Nephron progenitor cell (in vitro differentiated cells): ENCODE measurements around the gene VEZT.
"Not testable (repeated sequence)": the region's sequence is repeated elsewhere in the genome, so short reads cannot be mapped to it uniquely, and the experiment has no call there.

ENCODE experiments used
- DNase-seq: peaks from one replicate; pipeline ENCODE4 v3.0.0; 2021
- H3K27ac Mint-ChIP-seq: 2 replicates; pipeline ENCODE4 v1.8.0; 2021; ENCODE audit warnings: mild to moderate bottlenecking, moderate library complexity, mixed read lengths
- H3K27me3 Mint-ChIP-seq: 2 replicates; pipeline ENCODE4 v1.8.0; 2021; ENCODE audit warnings: mild to moderate bottlenecking, low read depth, mixed read lengths; ENCODE audit not compliant: poor library complexity
- H3K36me3 Mint-ChIP-seq: 2 replicates; pipeline ENCODE4 v1.8.0; 2021; ENCODE audit warnings: low read depth, mixed read lengths
- H3K4me1 Mint-ChIP-seq: 2 replicates; pipeline ENCODE4 v1.8.0; 2021; ENCODE audit warnings: mixed read lengths
- H3K4me3 Mint-ChIP-seq: 2 replicates; pipeline ENCODE4 v1.8.0; 2021; ENCODE audit warnings: mild to moderate bottlenecking, moderate library complexity, mixed read lengths
- H3K9me3 Mint-ChIP-seq: 2 replicates; pipeline ENCODE4 v1.8.0; 2021; ENCODE audit warnings: mild to moderate bottlenecking, moderate library complexity, mixed read lengths
- CTCF ChIP-seq: fragments of 200-600 bp; sonication (generic); IDR thresholded peaks from 2 replicates; pipeline ENCODE4 v1.5.0; 2021; ENCODE audit warnings: antibody characterized with exemption

VEZT gene

GRCh38 chr12:95195122-95195521 lies 22.5 kb upstream of the VEZT start:
- no peak for DNase-seq
- no peak for TF ChIP-seq CTCF
- H3K9me3 Mint-ChIP-seq = no peaks in the 10 kb centered on the region
- H3K4me3 Mint-ChIP-seq = no peak overlapping the region
- no peak overlapping the region for H3K27ac Mint-ChIP-seq
- peaks cover 18% of the 10 kb centered on the region for H3K36me3 Mint-ChIP-seq
- H3K4me1 Mint-ChIP-seq = peaks cover 10% of the 10 kb centered on the region
- H3K27me3 Mint-ChIP-seq = no peaks in the 10 kb centered on the region

GRCh38 chr12:95196875-95197569 lies 20.6 kb upstream of the VEZT start:
- not testable (repeated sequence) for DNase-seq, H3K9me3 Mint-ChIP-seq, H3K27ac Mint-ChIP-seq, H3K27me3 Mint-ChIP-seq, H3K4me3 Mint-ChIP-seq
- Mint-ChIP-seq H3K36me3 (peaks cover 18% of the 10 kb centered on the region), H3K4me1 (peaks cover 29% of the 10 kb centered on the region)

- Mint-ChIP-seq H3K27ac (no peak overlapping the region), H3K4me1 (peaks cover 30% of the 10 kb centered on the region), H3K36me3 (peaks cover 18% of the 10 kb centered on the region), H3K4me3 (no peak overlapping the region), H3K27me3 (no peaks in the 10 kb centered on the region), H3K9me3 (no peaks in the 10 kb centered on the region)
- TF ChIP-seq CTCF = no peak
- DNase-seq = no peak
These were observed 20.0 kb upstream of the VEZT start for GRCh38 chr12:95197636-95198035.

- no peak overlapping the region for H3K4me3 Mint-ChIP-seq
- peaks cover 39% of the 10 kb centered on the region for H3K4me1 Mint-ChIP-seq
- peaks cover 18% of the 10 kb centered on the region for H3K36me3 Mint-ChIP-seq
- no peak for TF ChIP-seq CTCF
- H3K9me3 Mint-ChIP-seq = no peaks in the 10 kb centered on the region
- H3K27ac Mint-ChIP-seq = no peak overlapping the region
- no peak for DNase-seq
- no peaks in the 10 kb centered on the region for H3K27me3 Mint-ChIP-seq
These were observed 18.7 kb upstream of the VEZT start for GRCh38 chr12:95198914-95199313.

GRCh38 chr12:95200128-95200894 lies 17.3 kb upstream of the VEZT start:
- DNase-seq = no peak
- Mint-ChIP-seq H3K36me3 (peaks cover 20% of the 10 kb centered on the region), H3K9me3 (no peaks in the 10 kb centered on the region), H3K27ac (peak overlapping the region; percentile 55), H3K27me3 (no peaks in the 10 kb centered on the region), H3K4me3 (no peak overlapping the region), H3K4me1 (peaks cover 51% of the 10 kb centered on the region)
- no peak for TF ChIP-seq CTCF

- Mint-ChIP-seq H3K27ac (peak overlapping the region; percentile 21), H3K27me3 (no peaks in the 10 kb centered on the region), H3K9me3 (no peaks in the 10 kb centered on the region), H3K4me3 (no peak overlapping the region), H3K4me1 (peaks cover 59% of the 10 kb centered on the region), H3K36me3 (peaks cover 28% of the 10 kb centered on the region)
- TF ChIP-seq CTCF = no peak
- DNase-seq = no peak
These were observed 16.4 kb upstream of the VEZT start for GRCh38 chr12:95201056-95201670.
